GM10266 (cell line): ENCODE measurements around the gene CPO.

Experiments
- DNase-seq: peaks from one replicate; pipeline ENCODE4 v3.0.0; 2012; ENCODE audit errors: extremely low spot score
- TF ChIP-seq, protein P1 (sequence below): IDR thresholded peaks from 2 replicates; pipeline ENCODE4 v1.5.1; 2012; ENCODE audit warnings: mild to moderate bottlenecking, low read depth; ENCODE audit not compliant: control insufficient read depth, insufficient read depth; ENCODE audit errors: missing control alignments

Gene CPO

GRCh38 chr2:207012461-207012860, 73.1 kb downstream of the CPO start:
- DNase-seq = no peak
- TF ChIP-seq, protein P1, sequence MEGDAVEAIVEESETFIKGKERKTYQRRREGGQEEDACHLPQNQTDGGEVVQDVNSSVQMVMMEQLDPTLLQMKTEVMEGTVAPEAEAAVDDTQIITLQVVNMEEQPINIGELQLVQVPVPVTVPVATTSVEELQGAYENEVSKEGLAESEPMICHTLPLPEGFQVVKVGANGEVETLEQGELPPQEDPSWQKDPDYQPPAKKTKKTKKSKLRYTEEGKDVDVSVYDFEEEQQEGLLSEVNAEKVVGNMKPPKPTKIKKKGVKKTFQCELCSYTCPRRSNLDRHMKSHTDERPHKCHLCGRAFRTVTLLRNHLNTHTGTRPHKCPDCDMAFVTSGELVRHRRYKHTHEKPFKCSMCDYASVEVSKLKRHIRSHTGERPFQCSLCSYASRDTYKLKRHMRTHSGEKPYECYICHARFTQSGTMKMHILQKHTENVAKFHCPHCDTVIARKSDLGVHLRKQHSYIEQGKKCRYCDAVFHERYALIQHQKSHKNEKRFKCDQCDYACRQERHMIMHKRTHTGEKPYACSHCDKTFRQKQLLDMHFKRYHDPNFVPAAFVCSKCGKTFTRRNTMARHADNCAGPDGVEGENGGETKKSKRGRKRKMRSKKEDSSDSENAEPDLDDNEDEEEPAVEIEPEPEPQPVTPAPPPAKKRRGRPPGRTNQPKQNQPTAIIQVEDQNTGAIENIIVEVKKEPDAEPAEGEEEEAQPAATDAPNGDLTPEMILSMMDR = no peak

GRCh38 chr2:207014424-207014823, 75.1 kb downstream of the CPO start:
- no peak for DNase-seq
- TF ChIP-seq, protein P1 = no peak

GRCh38 chr2:207015901-207016300, 76.6 kb downstream of the CPO start:
- TF ChIP-seq, protein P1 = no peak
- no peak for DNase-seq
